CD14-positive monocyte (primary cell): ENCODE measurements around the gene KIZ. TPM values are rescaled to one million over a fixed set of nuclear protein-coding genes. Genes with fewer than 3 reads are reported as not detected.

Experiments used
- DNase-seq, 3 donors: peaks; one replicate each; pipeline ENCODE4 v3.0.0-alpha.2; 2011 to 2022
- H2AFZ ChIP-seq: 2 replicates; pipeline ENCODE4 v1.6.0; 2012; ENCODE audit warnings: mild to moderate bottlenecking, low read depth, low read length, inconsistent platforms; ENCODE audit not compliant: insufficient read depth, poor library complexity, severe bottlenecking
- H3K27ac ChIP-seq, 2 donors: 1 replicate in 1 of 2; 2 replicates in 1 of 2; pipeline ENCODE4 v1.5.1; 2012 to 2013; ENCODE audit warnings: low read length in 2 of 2, control low read depth in 1 of 2, inconsistent platforms in 1 of 2, low read depth in 1 of 2, mild to moderate bottlenecking in 1 of 2
- H3K27me3 ChIP-seq, 2 donors: one replicate each; pipeline versions ENCODE4 v1.6.0 to v1.6.1; 2011 to 2013; ENCODE audit warnings: low read length in 2 of 2; ENCODE audit not compliant: control insufficient read depth in 2 of 2, insufficient read depth in 2 of 2
- H3K36me3 ChIP-seq, 2 donors: replicated peaks in 1 of 2; 1 replicate in 1 of 2; 2 replicates in 1 of 2; pipeline versions ENCODE4 v1.5.1 to v1.6.1; 2012 to 2013; ENCODE audit warnings: low read length in 2 of 2, control low read depth in 1 of 2, inconsistent platforms in 1 of 2, mild to moderate bottlenecking in 1 of 2; ENCODE audit not compliant: insufficient read depth in 2 of 2, control insufficient read depth in 1 of 2
- H3K4me1 ChIP-seq, 2 donors: 1 replicate in 1 of 2; 2 replicates in 1 of 2; pipeline versions ENCODE4 v1.5.1 to v1.6.1; 2012 to 2013; ENCODE audit warnings: low read length in 2 of 2, control low read depth in 1 of 2, inconsistent platforms in 1 of 2, mild to moderate bottlenecking in 1 of 2, moderate library complexity in 1 of 2; ENCODE audit not compliant: insufficient read depth in 2 of 2, control insufficient read depth in 1 of 2
- H3K4me2 ChIP-seq: replicated peaks from 2 replicates; pipeline ENCODE3; 2012; ENCODE audit warnings: low read length, moderate library complexity, mild to moderate bottlenecking; ENCODE audit not compliant: poor library complexity, severe bottlenecking; ENCODE audit errors: extremely low read depth
- H3K4me3 ChIP-seq, 3 experiments: fragments of 200-600 bp in 1 of 3; sonication (generic) in 1 of 3; replicated peaks in 1 of 3; 1 replicate in 2 of 3; 2 replicates in 1 of 3; pipeline ENCODE4 v1.5.1; 2011 to 2013; ENCODE audit warnings: low read length in 3 of 3, mild to moderate bottlenecking in 3 of 3, control low read depth in 2 of 3, low read depth in 2 of 3, inconsistent platforms in 1 of 3, moderate library complexity in 1 of 3
- H3K79me2 ChIP-seq: 2 replicates; pipeline ENCODE4 v1.6.0; 2012; ENCODE audit warnings: mild to moderate bottlenecking, control low read depth, inconsistent platforms, low read length, moderate library complexity; ENCODE audit not compliant: insufficient read depth
- H3K9ac ChIP-seq: 2 replicates; pipeline ENCODE4 v1.6.0; 2017; ENCODE audit warnings: low read length, mild to moderate bottlenecking; ENCODE audit not compliant: insufficient read depth, poor library complexity, severe bottlenecking
- H3K9me3 ChIP-seq, 2 donors: replicated peaks in 1 of 2; 1 replicate in 1 of 2; 2 replicates in 1 of 2; pipeline versions ENCODE4 v1.5.1 to v1.6.1; 2012 to 2013; ENCODE audit warnings: low read length in 2 of 2, control low read depth in 1 of 2; ENCODE audit not compliant: control insufficient read depth in 1 of 2, insufficient read depth in 1 of 2
- H4K20me1 ChIP-seq: 2 replicates; pipeline ENCODE4 v1.6.0; 2012; ENCODE audit warnings: mild to moderate bottlenecking, low read length, control low read depth, moderate library complexity; ENCODE audit not compliant: insufficient read depth
- H3K27ac Mint-ChIP-seq, 7 donors: one replicate each; pipeline ENCODE4 v1.8.0; 2020; ENCODE audit warnings: mild to moderate bottlenecking in 7 of 7, mixed read lengths in 7 of 7, moderate library complexity in 6 of 7, inconsistent platforms in 2 of 7
- H3K27me3 Mint-ChIP-seq, 3 donors: one replicate each; pipeline ENCODE4 v1.8.0; 2021 to 2022; ENCODE audit warnings: low read depth in 3 of 3, mild to moderate bottlenecking in 3 of 3, mixed read lengths in 3 of 3, moderate library complexity in 3 of 3, inconsistent platforms in 1 of 3
- H3K36me3 Mint-ChIP-seq, 2 donors: one replicate each; pipeline ENCODE4 v1.8.0; 2020; ENCODE audit warnings: mixed read lengths in 2 of 2, inconsistent platforms in 1 of 2, mild to moderate bottlenecking in 1 of 2
- H3K4me1 Mint-ChIP-seq: one replicate; pipeline ENCODE4 v1.8.0; 2020; ENCODE audit warnings: mild to moderate bottlenecking, mixed read lengths
- H3K4me3 Mint-ChIP-seq, 2 donors: one replicate each; pipeline ENCODE4 v1.8.0; 2020; ENCODE audit warnings: mild to moderate bottlenecking in 2 of 2, mixed read lengths in 2 of 2, moderate library complexity in 1 of 2
- H3K9me3 Mint-ChIP-seq, 7 donors: one replicate each; pipeline ENCODE4 v1.8.0; 2020 to 2022; ENCODE audit warnings: mixed read lengths in 7 of 7, mild to moderate bottlenecking in 6 of 7, moderate library complexity in 6 of 7, inconsistent platforms in 2 of 7
- WGBS: methylation state at CpG from one replicate; pipeline ENCODE4 v1.1.5; 2013; ENCODE audit warnings: missing lambda C conversion rate; ENCODE audit not compliant: insufficient coverage; 5-methylcytosine and 5-hydroxymethylcytosine counted together
- intact Hi-C, 2 donors: fragments of 100-400 bp; cut with micrococcal nuclease; formaldehyde crosslinking; loops; one replicate each; pipeline versions ENCODE4 v1.15.0 to v1.15.1; 2023
- polyA plus RNA-seq, 3 donors: library from polyadenylated mRNA; depleted of rRNA in 1 of 3; unstranded in 2 of 3; stranded (reverse) in 1 of 3; fragments of 300-500 nt in 2 of 3; fragments of >200 nt in 1 of 3; fragmentation: Illumina TruSeq in 2 of 3; gene quantifications; 1 replicate in 2 of 3; 2 replicates in 1 of 3; pipeline ENCODE4 v1.2.3, GENCODE V29; 2012 to 2021
- TF ChIP-seq, protein P1 (sequence below): fragments of 200-600 bp; IDR thresholded peaks from one replicate; pipeline ENCODE4 v1.8.0; 2022; ENCODE audit warnings: antibody characterized with exemption, mild to moderate bottlenecking

KIZ gene
- polyA plus RNA-seq, 3 donors, result 7.2 to 13.2 (median 10.2) TPM

- no peaks in the 10 kb centered on the region for H3K79me2 ChIP-seq
- intact Hi-C loops, result no loop called here
- no peaks in the 10 kb centered on the region for H3K36me3 ChIP-seq
- no peak overlapping the region for H3K4me2 ChIP-seq
- Mint-ChIP-seq H3K27ac (no peak overlapping the region), H3K4me1 (no peaks in the 10 kb centered on the region), H3K36me3 (peaks cover 3 to 8% of the 10 kb centered on the region in 2 donors), H3K27me3 (peaks cover 0 to 1% (median 0%) of the 10 kb centered on the region in 3 donors), H3K9me3 (peaks cover 7 to 17% (median 10%) of the 10 kb centered on the region in 7 donors), H3K4me3 (no peak overlapping the region)
- H3K27ac ChIP-seq, result no peak overlapping the region
- no peak overlapping the region for H2AFZ ChIP-seq
- TF ChIP-seq, protein P1, sequence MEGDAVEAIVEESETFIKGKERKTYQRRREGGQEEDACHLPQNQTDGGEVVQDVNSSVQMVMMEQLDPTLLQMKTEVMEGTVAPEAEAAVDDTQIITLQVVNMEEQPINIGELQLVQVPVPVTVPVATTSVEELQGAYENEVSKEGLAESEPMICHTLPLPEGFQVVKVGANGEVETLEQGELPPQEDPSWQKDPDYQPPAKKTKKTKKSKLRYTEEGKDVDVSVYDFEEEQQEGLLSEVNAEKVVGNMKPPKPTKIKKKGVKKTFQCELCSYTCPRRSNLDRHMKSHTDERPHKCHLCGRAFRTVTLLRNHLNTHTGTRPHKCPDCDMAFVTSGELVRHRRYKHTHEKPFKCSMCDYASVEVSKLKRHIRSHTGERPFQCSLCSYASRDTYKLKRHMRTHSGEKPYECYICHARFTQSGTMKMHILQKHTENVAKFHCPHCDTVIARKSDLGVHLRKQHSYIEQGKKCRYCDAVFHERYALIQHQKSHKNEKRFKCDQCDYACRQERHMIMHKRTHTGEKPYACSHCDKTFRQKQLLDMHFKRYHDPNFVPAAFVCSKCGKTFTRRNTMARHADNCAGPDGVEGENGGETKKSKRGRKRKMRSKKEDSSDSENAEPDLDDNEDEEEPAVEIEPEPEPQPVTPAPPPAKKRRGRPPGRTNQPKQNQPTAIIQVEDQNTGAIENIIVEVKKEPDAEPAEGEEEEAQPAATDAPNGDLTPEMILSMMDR, result no peak
- 97% methylated on average over 2 of the region's 2 CpGs for WGBS
- no peak overlapping the region for H3K4me3 ChIP-seq
- no peak for DNase-seq
- no peak overlapping the region for H3K9ac ChIP-seq
- H3K9me3 ChIP-seq, result no peaks in the 10 kb centered on the region
- no peaks in the 10 kb centered on the region for H3K27me3 ChIP-seq
- no peaks in the 10 kb centered on the region for H4K20me1 ChIP-seq
- no peaks in the 10 kb centered on the region for H3K4me1 ChIP-seq
Measured at GRCh38 chr20:21172626-21173025, 46.7 kb downstream of the KIZ start.

GRCh38 chr20:21173485-21173884, 47.6 kb downstream of the KIZ start:
- intact Hi-C loops, result no loop called here
- Histone ChIP-seq H3K9me3 (no peaks in the 10 kb centered on the region), H3K4me3 (no peak overlapping the region), H3K9ac (no peak overlapping the region), H3K79me2 (no peaks in the 10 kb centered on the region), H3K4me2 (no peak overlapping the region), H3K27ac (no peak overlapping the region), H3K4me1 (no peaks in the 10 kb centered on the region), H3K27me3 (no peaks in the 10 kb centered on the region), H4K20me1 (no peaks in the 10 kb centered on the region), H3K36me3 (no peaks in the 10 kb centered on the region), H2AFZ (no peak overlapping the region)
- H3K9me3 Mint-ChIP-seq, result peaks cover 7 to 13% (median 11%) of the 10 kb centered on the region in 7 donors
- TF ChIP-seq, protein P1, result no peak
- H3K36me3 Mint-ChIP-seq, result peaks cover 0 to 3% of the 10 kb centered on the region in 2 donors
- H3K4me1 Mint-ChIP-seq, result no peaks in the 10 kb centered on the region
- no peak overlapping the region for H3K27ac Mint-ChIP-seq
- DNase-seq, result no peak
- peaks cover 0 to 1% (median 0%) of the 10 kb centered on the region in 3 donors for H3K27me3 Mint-ChIP-seq
- WGBS, result 86% methylated on average over 1 of the region's 2 CpGs
- H3K4me3 Mint-ChIP-seq, result no peak overlapping the region
